Limb (tissue), 2 donors: Measurements from ENCODE around the gene CD101.
A peak's percentile ranks its signal among the peaks of the same experiment; 100 is the strongest.

Experiments
- DNase-seq, 2 donors: peaks; one replicate each; pipeline ENCODE4 v3.0.0-alpha.2; 2016; ENCODE audit errors: extremely low spot score in 2 of 2

Gene CD101

GRCh38 chr1:117054068-117054467 lies 52.5 kb downstream of the CD101 start:
- DNase-seq: no peak

- DNase-seq: no peak
Measured at GRCh38 chr1:117058810-117059209, 57.2 kb downstream of the CD101 start.

- no peak for DNase-seq
Measured at GRCh38 chr1:117059334-117059677, 57.7 kb downstream of the CD101 start.

- peak; percentile 92 to 100 for DNase-seq
Measured at GRCh38 chr1:117059678-117060440, 58.3 kb downstream of the CD101 start, which contains the start of gene TTF2. Gene TTF2, plus strand, starts transcription at chr1:117060326. Its CDS starts 21 bp downstream, at chr1:117060347.

- DNase-seq: no peak
Measured at GRCh38 chr1:117060441-117061317, 59.1 kb downstream of the CD101 start.

GRCh38 chr1:117061986-117062415 lies 60.4 kb downstream of the CD101 start:
- DNase-seq: no peak

- DNase-seq: no peak
Measured at GRCh38 chr1:117066367-117066766, 64.8 kb downstream of the CD101 start.

GRCh38 chr1:117067533-117068370 lies 66.2 kb downstream of the CD101 start:
- peak; percentile 58 to 74 for DNase-seq

GRCh38 chr1:117068580-117068979 lies 67.0 kb downstream of the CD101 start:
- DNase-seq: no peak

GRCh38 chr1:117069220-117069844 lies 67.8 kb downstream of the CD101 start:
- no peak for DNase-seq

GRCh38 chr1:117070124-117070523 lies 68.6 kb downstream of the CD101 start:
- no peak for DNase-seq

GRCh38 chr1:117076648-117077047 lies 75.1 kb downstream of the CD101 start:
- no peak for DNase-seq

- no peak for DNase-seq
Measured at GRCh38 chr1:117077267-117077666, 75.7 kb downstream of the CD101 start.

- DNase-seq: no peak
Measured at GRCh38 chr1:117079737-117080136, 78.2 kb downstream of the CD101 start.

- DNase-seq: no peak
Measured at GRCh38 chr1:117084231-117084630, 82.7 kb downstream of the CD101 start.
